Ovary (tissue), 9 donors: ENCODE data around the gene FAM187B. TPM values are rescaled to one million over a fixed set of nuclear protein-coding genes. Genes with fewer than 3 reads are reported as not detected.
"Not testable (repeated sequence)": the region's sequence is repeated elsewhere in the genome, so short reads cannot be mapped to it uniquely, and the experiment has no call there.

Experiments
- DNase-seq, 5 donors: peaks; one replicate each; pipeline ENCODE4 v3.0.0-alpha.2; 2019 to 2020
- H3K27ac ChIP-seq, 2 donors: fragments of 200-600 bp; one replicate each; pipeline versions ENCODE4 v1.5.1 to v1.8.0; 2019 to 2022
- H3K27me3 ChIP-seq: fragments of 200-600 bp; one replicate; pipeline ENCODE4 v1.8.0; 2022
- H3K36me3 ChIP-seq: fragments of 200-600 bp; sonication (generic); one replicate; pipeline ENCODE4 v1.5.1; 2019
- H3K4me1 ChIP-seq: one replicate; pipeline ENCODE4 v1.8.1; 2013; ENCODE audit warnings: mild to moderate bottlenecking, moderate library complexity; ENCODE audit not compliant: insufficient read depth
- H3K4me3 ChIP-seq: fragments of 200-600 bp; sonication (generic); one replicate; pipeline ENCODE4 v1.5.1; 2017
- H3K9me3 ChIP-seq, 2 donors: fragments of 200-600 bp in 1 of 2; sonication (generic) in 1 of 2; one replicate each; pipeline versions ENCODE4 v1.5.1 to v1.8.1; 2013 to 2019; ENCODE audit warnings: mild to moderate bottlenecking in 1 of 2, moderate library complexity in 1 of 2
- CTCF ChIP-seq, 3 donors: fragments of 450-650 bp in 2 of 3; fragments of 200-600 bp in 1 of 3; IDR thresholded peaks; one replicate each; pipeline versions ENCODE4 v1.5.1 to v1.8.0; 2016 to 2022; ENCODE audit warnings: antibody characterized with exemption in 3 of 3, mild to moderate bottlenecking in 1 of 3
- EP300 ChIP-seq: sonication (generic); formaldehyde crosslinking; IDR thresholded peaks from one replicate; pipeline ENCODE4 v1.6.1; 2017; ENCODE audit warnings: antibody characterized with exemption
- POLR2A ChIP-seq: fragments of 450-650 bp; IDR thresholded peaks from one replicate; pipeline ENCODE4 v1.6.1; 2017; ENCODE audit warnings: antibody characterized with exemption, mild to moderate bottlenecking, moderate library complexity
- WGBS, 3 donors: extraction: QIAGEN DNeasy Blood & Tissue Kit in 1 of 3; methylation state at CpG; one replicate each; pipeline versions ENCODE4 v1.1.5 to v1.1.7; 2013 to 2017; 5-methylcytosine and 5-hydroxymethylcytosine counted together
- intact Hi-C, 4 donors: fragments of 100-400 bp; cut with DNase I; formaldehyde crosslinking; loops; one replicate each; pipeline versions ENCODE4 v1.11.0 to v1.15.1; 2022 to 2023
- polyA plus RNA-seq, 2 donors: library from polyadenylated mRNA; stranded (reverse); fragments of 200-250 nt in 1 of 2; fragments of 350-450 nt in 1 of 2; fragmentation: Illumina TruSeq in 1 of 2; extraction: RNeasy Lipid Tissue Mini Kit (QIAGEN cat#74804) in 1 of 2; gene quantifications; one replicate each; pipeline ENCODE4 v1.2.3, GENCODE V29; 2013 to 2014
- total RNA-seq, 7 donors: library from RNA; depleted of rRNA in 2 of 7; stranded (reverse); fragments of >200 nt in 2 of 7; fragmentation: NEBNext Ultra II Directional in 3 of 7; extraction: Animal tissue kit (Norgen Biotek cat#: 25700) in 3 of 7; gene quantifications; one replicate each; pipeline versions ENCODE4 v1.1.0 to v1.2.4, GENCODE V29; 2016 to 2023
- donor health status: DM: no; HTN: no; CAD: no; lungs with moderate emphysema.
- donor health status: DM: no; HTN: no; CAD: no.
- donor health status: Bipolar disorder and iron deficiency.
- donor health status: DM: yes; HTN: yes; CAD: no.
- donor health status: DM: no; HTN: no; CAD: no.
- donor health status: DM: yes; HTN: yes; CAD: no.

FAM187B gene
- total and polyA plus RNA-seq, 9 donors, result 0.06 TPM; not detected in 8

DNA sequence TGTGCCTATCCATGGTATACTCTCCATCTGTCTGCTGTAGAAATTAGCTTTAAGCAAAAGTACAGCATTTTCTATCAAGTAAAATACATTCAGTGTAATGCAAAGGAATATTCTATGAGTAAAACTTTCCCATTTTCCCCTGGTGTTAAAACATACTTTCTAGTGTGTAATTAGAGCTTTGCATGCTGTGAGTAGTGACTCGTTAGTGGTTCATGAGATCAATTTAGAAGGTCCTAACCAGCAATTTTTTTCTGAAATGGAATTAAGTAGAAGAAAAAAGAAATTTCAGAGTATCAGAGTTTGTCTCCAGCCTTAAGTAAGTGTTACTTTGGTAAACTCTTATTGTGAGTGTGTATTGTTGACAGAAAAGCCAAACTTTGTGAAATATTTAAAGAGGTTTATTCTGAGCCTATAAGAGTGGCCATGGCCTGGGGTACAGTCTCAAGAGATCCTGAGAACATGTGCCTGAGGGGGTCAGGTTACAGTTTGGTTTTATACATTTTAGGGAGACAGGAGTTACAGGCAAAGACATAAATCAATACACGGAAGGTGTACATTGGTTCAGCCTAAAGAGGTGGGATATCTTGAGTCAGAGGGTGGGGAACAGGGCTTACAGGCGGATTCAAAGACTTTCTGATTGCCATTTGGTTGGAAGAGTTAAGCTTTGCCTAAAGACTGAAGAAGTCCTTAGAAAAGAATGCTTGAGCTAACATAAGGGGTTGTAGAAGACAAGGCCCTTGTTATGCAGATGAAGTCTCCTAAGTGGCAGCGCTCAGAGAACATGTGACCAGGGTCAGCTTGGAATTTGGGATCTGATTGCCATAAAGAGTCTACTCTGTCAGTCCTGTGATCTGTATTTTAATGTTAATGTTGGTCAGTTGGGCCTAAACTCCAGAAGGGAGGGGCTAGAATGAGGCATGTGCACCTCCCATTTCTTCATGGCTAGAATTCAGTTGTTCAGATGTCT lies 25.5 kb downstream of the FAM187B start:
- H3K4me1 ChIP-seq, result no peaks in the 10 kb centered on the region
- intact Hi-C loops, result no loop called here
- TF ChIP-seq CTCF (IDR thresholded peaks at IDR 0.05) (no peak), EP300 (no peak), POLR2A (no peak)
- 77 to 84% (median 79%) methylated on average over 4 of the region's 4 CpGs for WGBS, 3 donors
- H3K27me3 ChIP-seq, result no peaks in the 10 kb centered on the region
- H3K27ac ChIP-seq, result no peak overlapping the region
- DNase-seq, result no peak
- no peak overlapping the region for H3K4me3 ChIP-seq
- H3K9me3 ChIP-seq, result no peaks in the 10 kb centered on the region
- H3K36me3 ChIP-seq, result no peaks in the 10 kb centered on the region

- intact Hi-C loops, result no loop called here
These were observed 29.1 kb downstream of the FAM187B start for GRCh38 chr19:35199481-35199880.

GRCh38 chr19:35196861-35197260 lies 31.7 kb downstream of the FAM187B start:
- DNase-seq, H3K36me3 ChIP-seq, H3K9me3 ChIP-seq, H3K4me3 ChIP-seq, H3K27ac ChIP-seq, H3K27me3 ChIP-seq, H3K4me1 ChIP-seq, intact Hi-C loops: not testable (repeated sequence)
- WGBS, 3 donors, result 79 to 90% (median 89%) methylated on average over 6 of the region's 6 CpGs

More at GRCh38 chr19:35199481-35199880, 29.1 kb downstream of the FAM187B start:
- Histone ChIP-seq H3K27ac (no peak overlapping the region), H3K36me3 (no peaks in the 10 kb centered on the region), H3K4me1 (no peaks in the 10 kb centered on the region), H3K27me3 (no peaks in the 10 kb centered on the region), H3K9me3 (no peaks in the 10 kb centered on the region), H3K4me3 (no peak overlapping the region)
- WGBS, 3 donors, result 61 to 73% (median 63%) methylated on average over 2 of the region's 2 CpGs
- DNase-seq, result no peak
- TF ChIP-seq EP300 (no peak), CTCF (IDR thresholded peaks at IDR 0.05) (no peak), POLR2A (no peak)

DNA sequence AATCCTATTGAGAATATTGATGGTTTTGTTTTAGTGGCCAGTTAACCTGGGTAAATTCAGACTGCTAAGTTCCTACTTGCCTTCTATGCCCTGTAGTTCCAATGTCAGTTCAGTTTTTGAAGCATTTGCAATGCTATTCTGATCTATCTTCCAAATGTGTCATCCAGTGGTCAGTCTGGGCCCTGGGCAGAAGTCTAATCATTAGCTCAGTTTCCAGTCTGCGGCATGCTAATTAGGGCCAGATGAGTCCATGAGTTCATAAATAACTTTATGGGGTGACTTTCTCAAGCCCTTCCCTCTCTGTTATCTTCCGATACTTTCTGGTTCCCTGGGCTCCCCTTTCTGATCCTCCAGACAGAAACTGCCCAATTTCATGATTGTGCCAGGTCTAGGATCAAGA lies 32.7 kb downstream of the FAM187B start:
- no peak overlapping the region for H3K4me3 ChIP-seq
- DNase-seq, result no peak
- H3K9me3 ChIP-seq, result no peaks in the 10 kb centered on the region
- WGBS, 3 donors, result 20 to 39% (median 33%) methylated on average over 2 of the region's 2 CpGs
- H3K27ac ChIP-seq, result no peak overlapping the region
- no peaks in the 10 kb centered on the region for H3K36me3 ChIP-seq
- intact Hi-C loops, result no loop called here
- no peaks in the 10 kb centered on the region for H3K4me1 ChIP-seq
- no peaks in the 10 kb centered on the region for H3K27me3 ChIP-seq
- TF ChIP-seq CTCF (IDR thresholded peaks at IDR 0.05), result no peak
- no peak for TF ChIP-seq POLR2A
- no peak for TF ChIP-seq EP300
